GM19468 (cell line): ENCODE data around the gene TXNIP.
"Not testable (repeated sequence)": the region's sequence is repeated elsewhere in the genome, so short reads cannot be mapped to it uniquely, and the experiment has no call there.

Source experiments
- ATAC-seq: cut with Tn5 transposase; IDR thresholded peaks from one replicate; pipeline ENCODE4 v1.9.1; 2021; ENCODE audit warnings: mild to moderate bottlenecking, moderate library complexity, moderate number of reproducible peaks; ENCODE audit not compliant: unreplicated experiment; ENCODE audit errors: extremely low read depth

Gene TXNIP, protein sequence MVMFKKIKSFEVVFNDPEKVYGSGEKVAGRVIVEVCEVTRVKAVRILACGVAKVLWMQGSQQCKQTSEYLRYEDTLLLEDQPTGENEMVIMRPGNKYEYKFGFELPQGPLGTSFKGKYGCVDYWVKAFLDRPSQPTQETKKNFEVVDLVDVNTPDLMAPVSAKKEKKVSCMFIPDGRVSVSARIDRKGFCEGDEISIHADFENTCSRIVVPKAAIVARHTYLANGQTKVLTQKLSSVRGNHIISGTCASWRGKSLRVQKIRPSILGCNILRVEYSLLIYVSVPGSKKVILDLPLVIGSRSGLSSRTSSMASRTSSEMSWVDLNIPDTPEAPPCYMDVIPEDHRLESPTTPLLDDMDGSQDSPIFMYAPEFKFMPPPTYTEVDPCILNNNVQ

GRCh38 chr1:145996433-145997015 lies at the start of gene TXNIP:
Gene TXNIP (minus strand): TSS chr1:145996579. CDS start chr1:145996266, 313 bp downstream.
- peak; percentile 58 for ATAC-seq

DNA sequence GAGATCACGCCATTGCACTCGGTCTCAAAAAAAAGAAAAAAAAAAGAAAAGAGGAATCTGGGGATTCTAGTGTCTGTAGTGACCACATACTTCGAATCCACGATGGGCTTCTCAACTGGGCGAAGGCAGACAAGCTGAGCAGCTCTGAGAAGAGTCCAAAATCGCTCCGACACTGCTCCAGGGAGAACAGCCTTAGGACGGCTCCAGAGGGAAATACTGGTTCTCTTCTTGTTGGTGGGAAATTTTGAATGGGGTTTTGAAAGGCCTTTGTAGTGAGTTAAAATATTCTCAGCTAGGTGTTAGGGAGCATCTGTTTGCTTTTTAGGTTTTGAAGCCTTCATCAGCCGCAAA lies 43.4 kb upstream of the TXNIP start:
- ATAC-seq, result no peak

GRCh38 chr1:146036965-146037646 lies 40.7 kb upstream of the TXNIP start:
- no peak for ATAC-seq

- ATAC-seq, result no peak
Observed at GRCh38 chr1:146036241-146036964, 40.0 kb upstream of the TXNIP start.

DNA sequence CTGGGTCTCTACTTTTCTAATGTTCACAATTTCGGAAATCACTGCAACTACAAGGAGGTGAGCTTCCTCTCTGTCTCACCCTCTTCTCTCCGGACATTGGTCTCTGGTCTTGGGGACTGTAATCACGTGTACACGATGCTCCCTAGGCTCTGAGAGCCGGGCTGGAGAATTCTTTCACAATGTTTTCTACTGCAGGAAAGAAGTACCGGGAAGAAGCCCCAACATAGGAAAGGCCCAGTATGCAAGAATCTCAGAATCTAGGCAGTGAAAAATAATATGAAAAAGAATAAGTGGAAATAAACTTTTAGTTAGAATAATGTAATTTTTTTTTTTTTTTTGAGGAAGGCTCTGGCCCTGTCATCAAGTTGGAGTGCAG lies 38.7 kb upstream of the TXNIP start:
- ATAC-seq, result no peak

DNA sequence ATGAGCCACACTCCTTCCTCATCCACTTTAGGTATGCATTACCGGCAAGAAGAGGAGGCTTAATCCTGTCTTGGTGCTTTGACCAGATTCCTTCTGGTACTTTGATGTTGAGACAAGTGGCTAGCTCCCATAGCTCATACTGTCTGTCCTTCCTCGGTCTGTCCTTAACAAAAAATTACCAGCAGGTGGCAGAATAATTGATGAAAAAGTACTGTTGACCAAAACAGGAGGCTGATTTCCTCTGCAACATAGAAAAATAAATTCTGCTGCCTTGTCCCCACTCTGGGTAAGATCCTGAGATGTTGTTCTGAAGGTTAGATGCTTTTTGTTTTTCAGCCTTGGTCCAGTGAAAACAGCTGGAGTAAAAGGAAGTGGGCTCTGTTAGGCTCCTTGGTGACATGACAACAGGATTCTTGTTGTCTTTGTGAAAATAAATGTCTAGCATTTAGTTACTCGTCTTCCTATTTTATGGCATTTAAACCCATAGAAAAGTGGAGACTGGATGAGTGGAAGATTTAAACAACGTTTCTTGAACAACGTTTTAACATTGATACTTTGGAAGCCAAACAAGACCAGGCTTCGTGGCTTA lies 36.3 kb upstream of the TXNIP start:
- no peak for ATAC-seq

DNA sequence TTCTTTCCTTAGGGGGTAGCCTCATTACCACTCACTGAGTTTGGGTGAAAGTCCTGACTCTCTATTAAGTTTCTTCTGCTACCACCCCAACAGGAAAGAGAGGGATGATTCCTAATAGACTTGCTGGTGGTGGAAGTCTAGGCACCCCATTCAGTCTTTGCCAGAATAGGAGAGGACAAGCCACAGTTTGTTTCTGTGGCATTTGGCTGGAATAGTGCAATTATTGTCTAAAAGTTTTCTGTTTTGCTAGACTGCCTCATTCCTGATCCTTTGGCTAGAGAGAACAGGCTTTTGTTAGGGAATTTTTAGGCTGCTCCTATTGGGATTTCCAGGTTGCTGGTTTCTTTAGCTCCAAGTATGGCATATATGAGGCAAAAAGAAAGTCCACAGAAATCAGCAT lies 35.1 kb upstream of the TXNIP start:
- ATAC-seq, result no peak

- no peak for ATAC-seq
Observed at GRCh38 chr1:146029117-146029516, 32.7 kb upstream of the TXNIP start.

DNA sequence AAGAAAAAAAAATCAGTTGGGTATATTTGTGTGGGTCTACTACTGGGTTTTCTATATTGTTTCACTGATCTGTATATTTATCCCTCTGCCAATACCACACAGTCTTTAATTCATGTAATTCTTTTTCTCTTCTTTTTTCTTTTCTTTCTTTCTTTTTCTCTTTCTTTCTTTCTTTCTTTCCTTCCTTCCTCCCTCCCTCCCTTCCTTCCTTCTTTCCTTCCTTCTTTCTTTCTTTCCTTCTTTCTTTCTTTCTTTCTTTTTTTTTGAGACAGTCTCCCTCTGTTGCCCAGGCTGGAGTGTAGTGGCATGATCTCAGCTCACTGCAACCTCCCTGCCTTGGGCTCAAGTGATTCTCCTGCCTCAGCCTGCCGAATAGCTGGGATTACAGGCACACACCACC lies 30.3 kb upstream of the TXNIP start:
- ATAC-seq, result not testable (repeated sequence)

DNA sequence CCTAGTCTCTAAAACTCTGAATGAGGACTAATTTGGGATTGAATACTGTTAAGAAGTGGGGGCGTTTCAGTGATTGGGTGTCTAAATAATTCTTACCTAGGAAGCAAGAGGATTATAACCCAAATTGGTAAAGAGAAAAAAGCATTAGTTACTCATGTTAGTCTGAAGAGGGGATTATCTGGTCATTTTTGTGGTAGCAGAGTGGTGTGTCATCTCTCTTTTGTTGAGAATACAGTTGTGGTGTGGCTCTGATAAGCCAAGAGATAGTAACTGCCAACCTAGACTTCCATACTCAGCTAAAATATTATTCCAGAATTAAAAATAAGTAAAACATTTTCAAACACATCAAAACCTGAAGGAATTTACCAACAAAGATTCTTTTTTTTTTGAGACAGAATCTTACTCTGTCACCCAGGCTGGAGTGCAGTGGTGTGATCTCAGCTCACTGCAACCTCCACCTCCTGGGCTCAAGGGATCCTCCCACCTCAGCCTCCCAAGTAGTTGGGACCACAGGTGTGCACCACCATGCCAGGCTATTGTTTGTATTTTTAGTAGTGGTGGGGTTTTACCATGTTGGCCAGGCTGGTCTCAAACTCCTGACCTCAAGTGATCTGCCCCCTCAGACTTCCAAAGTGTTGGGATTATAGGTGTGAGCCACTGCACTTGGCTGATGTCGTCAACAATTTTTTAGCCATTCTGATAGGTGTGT lies 29.6 kb upstream of the TXNIP start:
- not testable (repeated sequence) for ATAC-seq

DNA sequence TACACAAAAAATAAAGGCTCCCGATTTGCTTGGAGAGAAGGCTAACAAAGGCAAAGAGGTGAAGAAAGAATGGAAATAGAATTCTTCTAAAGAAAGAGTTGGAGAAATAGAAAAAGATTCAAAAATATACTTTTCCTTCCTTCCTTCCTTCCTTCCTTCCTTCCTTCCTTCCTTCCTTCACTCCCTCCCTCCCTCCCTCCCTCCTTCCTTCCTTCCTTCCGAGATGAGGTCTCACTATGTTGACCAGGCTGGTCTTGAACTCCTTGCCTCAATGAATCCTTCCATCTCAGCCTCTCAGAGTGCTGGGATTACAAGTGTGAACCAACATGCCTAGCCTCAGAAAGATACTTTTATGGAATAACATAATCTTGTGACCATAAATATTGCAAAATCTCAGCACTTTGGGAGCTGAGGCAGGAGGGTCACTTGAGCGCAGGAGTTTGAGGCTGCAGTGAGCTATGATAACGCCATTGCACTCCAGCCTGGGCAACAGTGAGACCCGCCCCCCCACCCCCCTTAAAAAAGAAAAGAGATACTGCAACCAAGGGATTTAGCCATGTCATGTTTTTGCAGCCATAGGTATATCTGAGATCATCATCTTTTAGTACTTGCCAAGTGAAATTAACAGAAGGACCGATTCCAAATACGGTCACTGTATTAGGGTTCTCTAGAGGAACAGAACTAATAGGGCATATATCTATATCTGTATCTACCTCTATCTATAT lies 26.2 kb upstream of the TXNIP start:
- ATAC-seq, result no peak

DNA sequence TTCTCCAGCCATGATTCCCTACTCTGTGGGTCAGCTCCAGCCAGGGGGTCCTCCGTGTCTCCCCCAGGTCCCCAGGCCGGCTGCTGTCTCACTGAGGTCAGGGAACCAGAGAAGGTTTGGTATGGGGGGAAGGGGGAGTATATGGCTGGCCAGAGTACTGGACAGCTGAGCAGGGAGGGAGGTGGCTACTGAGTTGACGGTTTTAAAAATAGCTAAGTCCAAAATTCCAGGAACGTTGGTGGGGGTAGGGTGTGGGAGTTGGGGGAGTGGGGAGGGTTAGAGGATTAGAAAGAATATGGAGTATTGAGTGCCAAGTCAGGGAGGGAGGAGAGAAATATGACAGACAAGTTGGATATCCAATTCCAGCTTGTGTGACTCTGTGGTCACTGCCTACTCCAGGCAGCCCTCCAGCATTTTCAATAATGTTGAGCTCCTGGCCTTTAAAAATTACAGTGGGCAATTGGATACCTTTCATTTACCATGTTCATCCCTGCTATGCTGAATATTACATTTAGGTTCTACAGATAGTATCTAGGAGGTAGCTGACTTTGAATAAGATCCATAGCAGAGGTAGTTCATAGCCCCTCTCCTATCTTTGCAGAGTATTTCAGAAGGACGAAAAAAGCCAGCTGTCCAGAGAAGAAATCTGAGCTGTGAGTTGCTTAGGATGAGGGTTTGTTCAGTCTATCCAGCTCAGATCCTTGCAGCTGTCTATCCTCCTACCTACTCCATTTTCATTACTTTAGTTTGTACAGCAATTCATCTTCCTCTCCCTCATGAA lies 25.4 kb upstream of the TXNIP start, which contains the start of gene HJV:
TSS of gene HJV (minus strand) at position 114 of the 781 bp plus-strand sequence. CDS start 1,504 bp downstream, outside the sequence.
- no peak for ATAC-seq

- no peak for ATAC-seq
Observed at GRCh38 chr1:146021050-146021445, 24.7 kb upstream of the TXNIP start.

- no peak for ATAC-seq
Observed at GRCh38 chr1:146020058-146021049, 24.0 kb upstream of the TXNIP start.

GRCh38 chr1:146019231-146020057 lies 23.1 kb upstream of the TXNIP start:
- ATAC-seq, result no peak

- no peak for ATAC-seq
Observed at GRCh38 chr1:146016891-146017290, 20.5 kb upstream of the TXNIP start.
